HepG2 (cell line): ENCODE measurements around the gene ZNF606. TPM values are rescaled to one million over a fixed set of nuclear protein-coding genes. Genes with fewer than 3 reads are reported as not detected.

ENCODE experiments used
- ATAC-seq: fragments of 200-7000 bp; cut with Tn5 transposase; 3 replicates; pipeline ENCODE4 v1.9.1; 2020; ENCODE audit warnings: mild to moderate bottlenecking, moderate library complexity
- BruUV-seq: library from RNA; stranded (reverse); fragments of 400-500 nt; replicated peaks from 2 replicates; lab custom pipeline; 2021; lab: Mats Ljungman, UMichigan
- CTCF ChIA-PET: fragments of 300-600 bp; formaldehyde crosslinking; extraction: SDS; loops from one replicate; lab custom pipeline; 2021; ENCODE audit warnings: low total read pairs, inconsistent platforms, low intra/inter-chr PET ratio; lab: Yijun Ruan, JAX
- POLR2A ChIA-PET: fragments of 350-600 bp; sonication (Branson Sonifier 250); formaldehyde crosslinking; loops from one replicate; lab custom pipeline; 2020; ENCODE audit warnings: antibody characterized with exemption, inconsistent platforms; lab: Yijun Ruan, JAX
- DNase-seq: peaks from one replicate; pipeline ENCODE4 v3.0.0-alpha.2; 2015; ENCODE audit warnings: low spot score
- FAIRE-seq: peaks from 3 replicates; lab custom pipeline; 2011; peaks lifted over from hg19 to GRCh38; lab: Jason Lieb, UNC
- H2AFZ ChIP-seq: one replicate; pipeline ENCODE4 v1.6.1; 2011; ENCODE audit warnings: low read length, inconsistent platforms
- H3K27ac ChIP-seq: fragments of 300-600 bp; 3 replicates; pipeline ENCODE4 v1.8.0; 2011; ENCODE audit warnings: mixed run types, mild to moderate bottlenecking, mixed read lengths, low read length, inconsistent platforms; ENCODE audit not compliant: insufficient read depth; ENCODE audit errors: extremely low read length
- H3K27me3 ChIP-seq, 2 experiments: fragments of 200-600 bp in 1 of 2; 2 replicates in 1 of 2; 3 replicates in 1 of 2; pipeline versions ENCODE4 v1.6.0 to v1.8.0; 2011; ENCODE audit warnings: low read length in 2 of 2, mild to moderate bottlenecking in 2 of 2, moderate library complexity in 2 of 2, inconsistent platforms in 1 of 2; ENCODE audit not compliant: insufficient read depth in 2 of 2, control insufficient read depth in 1 of 2
- H3K36me3 ChIP-seq, 2 experiments: fragments of 200-600 bp in 1 of 2; replicated peaks in 1 of 2; 2 replicates in 1 of 2; 3 replicates in 1 of 2; pipeline versions ENCODE4 v1.5.1 to v1.8.0; 2011; ENCODE audit warnings: low read length in 2 of 2, inconsistent platforms in 1 of 2; ENCODE audit not compliant: insufficient read depth in 2 of 2, control insufficient read depth in 1 of 2
- H3K4me1 ChIP-seq: 2 replicates; pipeline ENCODE4 v1.5.1; 2012; ENCODE audit warnings: low read length, inconsistent platforms; ENCODE audit not compliant: insufficient read depth
- H3K4me2 ChIP-seq: 2 replicates; pipeline ENCODE4 v1.6.0; 2011; ENCODE audit warnings: low read depth, low read length, inconsistent platforms
- H3K4me3 ChIP-seq, 3 experiments: fragments of 200-600 bp in 1 of 3; sonication (generic), shearing (Covaris generic) in 1 of 3; replicated peaks in 1 of 3; 2 replicates each; pipeline ENCODE4 v1.5.1; 2011 to 2016; ENCODE audit warnings: low read length in 3 of 3, inconsistent platforms in 2 of 3, low read depth in 2 of 3, mild to moderate bottlenecking in 2 of 3, control low read depth in 1 of 3, mixed read lengths in 1 of 3; ENCODE audit not compliant: insufficient read depth in 1 of 3
- H3K79me2 ChIP-seq: one replicate; pipeline ENCODE4 v1.6.1; 2011; ENCODE audit warnings: low read length, inconsistent platforms; ENCODE audit not compliant: insufficient read depth
- H3K9ac ChIP-seq: 2 replicates; pipeline ENCODE4 v1.6.0; 2011; ENCODE audit warnings: mild to moderate bottlenecking, low read depth, low read length, inconsistent platforms; ENCODE audit not compliant: insufficient read depth
- H3K9me3 ChIP-seq: 2 replicates; pipeline ENCODE4 v1.5.1; 2012; ENCODE audit warnings: mild to moderate bottlenecking, low read length
- H4K20me1 ChIP-seq: 2 replicates; pipeline ENCODE4 v1.6.0; 2011; ENCODE audit warnings: inconsistent platforms, mild to moderate bottlenecking, low read length, moderate library complexity; ENCODE audit not compliant: insufficient read depth
- AGO2 ChIP-seq: fragments of 200-400 bp; formaldehyde crosslinking; optimal IDR thresholded peaks from 2 replicates; pipeline ENCODE3; 2017; ENCODE audit warnings: mild to moderate bottlenecking, low read depth, low read length, moderate library complexity
- GABPA ChIP-seq, 2 experiments: IDR thresholded peaks; 2 replicates each; pipeline ENCODE4 v1.6.1; 2011 to 2016; ENCODE audit warnings: low read depth in 2 of 2, low read length in 1 of 2, missing biosample characterization in 1 of 2, missing genetic modification characterization in 1 of 2
- MED8 ChIP-seq: sonication (generic); formaldehyde crosslinking; IDR thresholded peaks from 2 replicates; pipeline ENCODE4 v1.8.1; 2023; ENCODE audit warnings: mild to moderate bottlenecking, missing genetic modification reagents; ENCODE audit not compliant: insufficient replicate concordance
- MIER3 ChIP-seq: IDR thresholded peaks from 2 replicates; pipeline ENCODE4 v1.6.1; 2016; ENCODE audit warnings: missing compliant biosample characterization, borderline replicate concordance
- NFATC3 ChIP-seq: sonication (generic); formaldehyde crosslinking; IDR thresholded peaks from 2 replicates; pipeline ENCODE4 v1.5.1; 2020; ENCODE audit warnings: mild to moderate bottlenecking, missing genetic modification reagents
- THAP8 ChIP-seq: sonication (generic); formaldehyde crosslinking; IDR thresholded peaks from 2 replicates; pipeline ENCODE4 v1.5.1; 2020; ENCODE audit warnings: missing genetic modification reagents, mild to moderate bottlenecking, borderline replicate concordance
- TRIM24 ChIP-seq: sonication (generic); formaldehyde crosslinking; IDR thresholded peaks from 2 replicates; pipeline ENCODE4 v1.8.0; 2022; ENCODE audit warnings: mild to moderate bottlenecking, missing genetic modification reagents
- ZNF512 ChIP-seq: sonication (generic); formaldehyde crosslinking; IDR thresholded peaks from 2 replicates; pipeline ENCODE4 v1.4.0; 2020; ENCODE audit warnings: mild to moderate bottlenecking, missing genetic modification reagents
- ZNF724P ChIP-seq: sonication (generic); formaldehyde crosslinking; IDR thresholded peaks from 2 replicates; pipeline ENCODE4 v1.8.0; 2022; ENCODE audit warnings: missing genetic modification reagents, borderline replicate concordance
- ZNF790 ChIP-seq: sonication (generic); formaldehyde crosslinking; IDR thresholded peaks from 2 replicates; pipeline ENCODE4 v1.8.0; 2022; ENCODE audit warnings: missing genetic modification reagents, mild to moderate bottlenecking, borderline replicate concordance
- WGBS: methylation state at CpG from one replicate; pipeline ENCODE4 v1.1.6; 2017; ENCODE audit warnings: low lambda C conversion rate; 5-methylcytosine and 5-hydroxymethylcytosine counted together
- in situ Hi-C: cut with HindIII; loops from 2 replicates; pipeline ENCODE4 v1.10.0; 2017; ENCODE audit warnings: low pct_unique_long_range_greater_than_20kb; ENCODE audit not compliant: extremely low pct_ligation_motif_present
- intact Hi-C: fragments of 100-400 bp; cut with micrococcal nuclease; formaldehyde crosslinking; loops from one replicate; pipeline ENCODE4 v1.10.0; 2022; ENCODE audit not compliant: unreplicated experiment
- polyA plus RNA-seq, 8 experiments: library from polyadenylated mRNA; depleted of rRNA in 3 of 8; stranded (reverse) in 7 of 8; unstranded in 1 of 8; fragments of >200 nt; fragmentation: Illumina TruSeq in 4 of 8; extraction: Trizol in 4 of 8; gene quantifications; 2 replicates each; pipeline versions ENCODE4 v1.2.1 to v1.2.3, GENCODE V29; 2011 to 2016; ENCODE audit warnings: low read depth in 4 of 8, missing spikeins in 1 of 8, mixed read lengths in 1 of 8; ENCODE audit not compliant: insufficient read depth in 1 of 8
- total RNA-seq, 5 experiments: library from RNA; depleted of rRNA; stranded (reverse); fragments of >200 nt; fragmentation: Illumina TruSeq; extraction: Trizol; gene quantifications; 2 replicates each; pipeline ENCODE4 v1.2.3, GENCODE V29; 2016; ENCODE audit warnings: low read depth in 1 of 5

ZNF606 gene
- total and polyA plus RNA-seq, 2 of the 13 experiments (the other 11 are each of a cell fraction or from before 2014, with no cell fraction given), result 4.2 to 14.8 TPM

- ChIA-PET CTCF (no interaction called here), POLR2A (no interaction called here)
- Histone ChIP-seq H4K20me1 (no peaks in the 10 kb centered on the region), H2AFZ (no peak overlapping the region), H3K4me1 (0 out of 2 replicates have a peak, but pooled peaks cover 5% of the 10 kb centered on the region), H3K27me3 (no peaks in the 10 kb centered on the region; a peak in 1 of 5 replicates), H3K9me3 (peaks cover 80% of the 10 kb centered on the region), H3K4me3 (no peak overlapping the region), H3K9ac (no peak overlapping the region), H3K79me2 (no peaks in the 10 kb centered on the region), H3K27ac (no peak overlapping the region), H3K36me3 (peaks cover 0 to 8% of the 10 kb centered on the region in 2 experiments; a peak in 1 of 5 replicates), H3K4me2 (no peak overlapping the region)
- BruUV-seq, result no TSS peak
- no peak for FAIRE-seq
- in situ Hi-C loops, result no loop called here
- TF ChIP-seq AGO2, result peak; percentile 73
- TF ChIP-seq TRIM24 (CRISPR knock-in tag), result no peak
- no peak for ATAC-seq
- intact Hi-C loops, result no loop called here
- WGBS, result 96% methylated on average over 27 of the region's 41 CpGs
- DNase-seq, result no peak
Measured at GRCh38 chr19:58009666-58010301, 7.2 kb upstream of the ZNF606 start.

- WGBS, result 100% methylated on average over 3 of the region's 21 CpGs
- no peaks in the 10 kb centered on the region; a peak in 1 of 5 replicates for H3K27me3 ChIP-seq
- H3K4me2 ChIP-seq, result no peak overlapping the region
- no peak overlapping the region for H3K4me3 ChIP-seq
- no peaks in the 10 kb centered on the region for H4K20me1 ChIP-seq
- H3K36me3 ChIP-seq, result peaks cover 0 to 12% of the 10 kb centered on the region in 2 experiments; a peak in 2 of 5 replicates
- no peak for ATAC-seq
- H3K4me1 ChIP-seq, result peaks cover 2% of the 10 kb centered on the region; the same call in 1 of the 2 replicates
- no peak for FAIRE-seq
- no peak for DNase-seq
- H2AFZ ChIP-seq, result no peak overlapping the region
- intact Hi-C loops, result no loop called here
- no peak overlapping the region for H3K27ac ChIP-seq
- H3K79me2 ChIP-seq, result no peaks in the 10 kb centered on the region
- ChIA-PET POLR2A (no interaction called here), CTCF (no interaction called here)
- BruUV-seq, result no TSS peak
- H3K9me3 ChIP-seq, result peaks cover 85% of the 10 kb centered on the region
- in situ Hi-C loops, result no loop called here
- no peak overlapping the region for H3K9ac ChIP-seq
- TF ChIP-seq MED8 (CRISPR knock-in tag) (no peak), MIER3 (CRISPR knock-in tag) (no peak), GABPA (IDR thresholded peaks at IDR 0.05; ENCODE audit: low read depth, low read length) (no peak), GABPA (CRISPR knock-in tag; IDR thresholded peaks at IDR 0.05; ENCODE audit: low read depth) (no peak), THAP8 (CRISPR knock-in tag) (no peak), NFATC3 (no peak), ZNF790 (no peak), ZNF512 (CRISPR knock-in tag) (no peak), ZNF724P (CRISPR knock-in tag) (no peak)
Measured at GRCh38 chr19:58009301-58009665, 6.7 kb upstream of the ZNF606 start.
